ENCODE data around the gene RASGRF2.

DNA sequence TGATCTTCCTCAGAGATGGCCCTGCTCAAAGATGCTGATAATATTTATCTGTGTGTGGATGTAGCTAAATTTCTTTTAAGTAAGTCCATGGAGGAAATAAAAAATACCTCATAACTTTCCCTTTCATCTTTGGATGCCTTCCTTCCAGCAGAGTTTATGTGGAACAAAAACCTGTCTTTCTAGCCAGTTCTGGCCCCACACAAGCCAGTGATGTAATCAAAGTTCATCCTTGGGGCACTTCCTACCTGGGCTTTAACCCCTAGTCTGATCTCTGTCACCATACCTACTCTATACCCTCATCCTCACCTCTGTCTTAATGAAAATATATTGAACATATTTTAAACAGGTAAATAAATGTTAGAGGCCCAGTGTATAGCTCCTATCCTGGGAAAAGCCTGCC, 39.8 kb upstream of the RASGRF2 start:
- TF ChIP-seq EZH2phosphoT487 (IDR thresholded peaks at IDR 0.05; ENCODE audit: borderline replicate concordance, low read length) (no peak), EZH2 (IDR thresholded peaks at IDR 0.05; ENCODE audit: low read length, unreplicated experiment) (no peak)
- TF ChIP-seq, protein P1, sequence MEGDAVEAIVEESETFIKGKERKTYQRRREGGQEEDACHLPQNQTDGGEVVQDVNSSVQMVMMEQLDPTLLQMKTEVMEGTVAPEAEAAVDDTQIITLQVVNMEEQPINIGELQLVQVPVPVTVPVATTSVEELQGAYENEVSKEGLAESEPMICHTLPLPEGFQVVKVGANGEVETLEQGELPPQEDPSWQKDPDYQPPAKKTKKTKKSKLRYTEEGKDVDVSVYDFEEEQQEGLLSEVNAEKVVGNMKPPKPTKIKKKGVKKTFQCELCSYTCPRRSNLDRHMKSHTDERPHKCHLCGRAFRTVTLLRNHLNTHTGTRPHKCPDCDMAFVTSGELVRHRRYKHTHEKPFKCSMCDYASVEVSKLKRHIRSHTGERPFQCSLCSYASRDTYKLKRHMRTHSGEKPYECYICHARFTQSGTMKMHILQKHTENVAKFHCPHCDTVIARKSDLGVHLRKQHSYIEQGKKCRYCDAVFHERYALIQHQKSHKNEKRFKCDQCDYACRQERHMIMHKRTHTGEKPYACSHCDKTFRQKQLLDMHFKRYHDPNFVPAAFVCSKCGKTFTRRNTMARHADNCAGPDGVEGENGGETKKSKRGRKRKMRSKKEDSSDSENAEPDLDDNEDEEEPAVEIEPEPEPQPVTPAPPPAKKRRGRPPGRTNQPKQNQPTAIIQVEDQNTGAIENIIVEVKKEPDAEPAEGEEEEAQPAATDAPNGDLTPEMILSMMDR (conservative IDR thresholded peaks at IDR 0.05; ENCODE audit: low read depth, low read length) = no peak

Data from PC-3 (cell line).